IPS DF 6.9 (cell line): Measurements from ENCODE around the gene TMEM123.

ENCODE experiments used
- DNase-seq: peaks from one replicate; pipeline ENCODE4 v3.0.0-alpha.2; 2013; ENCODE audit warnings: low read depth, low spot score
- H3K27ac ChIP-seq: one replicate; pipeline ENCODE4 v1.5.1; 2013; ENCODE audit warnings: low read length, control low read depth
- H3K27me3 ChIP-seq: 2 replicates; pipeline ENCODE4 v1.6.1; 2013; ENCODE audit warnings: mild to moderate bottlenecking, low read length; ENCODE audit not compliant: control insufficient read depth, insufficient read depth
- H3K36me3 ChIP-seq: 2 replicates; pipeline ENCODE4 v1.6.1; 2013; ENCODE audit warnings: low read length; ENCODE audit not compliant: control insufficient read depth, insufficient read depth
- H3K4me1 ChIP-seq: 2 replicates; pipeline ENCODE4 v1.6.1; 2013; ENCODE audit warnings: low read length; ENCODE audit not compliant: control insufficient read depth, insufficient read depth
- H3K4me3 ChIP-seq: 2 replicates; pipeline ENCODE4 v1.5.1; 2013; ENCODE audit warnings: mild to moderate bottlenecking, low read length
- H3K9me3 ChIP-seq: 2 replicates; pipeline ENCODE4 v1.6.1; 2013; ENCODE audit warnings: low read length, inconsistent platforms; ENCODE audit not compliant: control insufficient read depth, insufficient read depth
- WGBS: extraction: QIAGEN DNeasy Blood & Tissue Kit; methylation state at CpG from one replicate; pipeline ENCODE4 v1.1.7; 2013; ENCODE audit warnings: mixed read lengths, missing lambda C conversion rate; ENCODE audit not compliant: insufficient read length, insufficient coverage; 5-methylcytosine and 5-hydroxymethylcytosine counted together

The TMEM123 gene

GRCh38 chr11:102473543-102473942, 21.0 kb upstream of the TMEM123 start:
- DNase-seq: no peak
- Histone ChIP-seq H3K9me3 (no peaks in the 10 kb centered on the region), H3K4me1 (no peaks in the 10 kb centered on the region), H3K36me3 (no peaks in the 10 kb centered on the region), H3K27ac (no peak overlapping the region), H3K4me3 (no peak overlapping the region), H3K27me3 (no peaks in the 10 kb centered on the region)
- WGBS: no CpG with 5 or more reads among the region's 5 CpGs

DNA sequence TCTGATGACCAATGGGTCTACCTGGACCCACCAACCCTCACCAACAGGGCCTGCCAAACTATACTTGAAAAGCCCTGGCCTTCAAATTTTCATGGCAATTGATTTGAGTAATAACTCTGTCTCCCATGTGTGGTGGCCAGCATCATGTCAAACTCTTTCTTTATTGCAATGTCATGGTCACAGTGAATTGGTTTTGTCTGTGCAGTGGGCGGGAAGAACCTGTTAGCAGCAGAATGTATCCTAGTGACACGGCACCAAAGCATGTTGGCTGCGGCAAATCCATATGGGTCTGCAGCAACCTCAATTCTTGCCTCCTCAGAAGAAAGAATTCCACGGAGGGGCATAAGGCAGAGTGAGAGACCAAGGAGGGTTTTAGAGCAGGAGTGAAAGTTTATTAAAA, 19.6 kb upstream of the TMEM123 start:
- Histone ChIP-seq H3K27ac (no peak overlapping the region), H3K4me1 (no peaks in the 10 kb centered on the region), H3K9me3 (no peaks in the 10 kb centered on the region), H3K4me3 (no peak overlapping the region), H3K27me3 (no peaks in the 10 kb centered on the region), H3K36me3 (no peaks in the 10 kb centered on the region)
- no peak for DNase-seq
- WGBS: no CpG with 5 or more reads among the region's 4 CpGs

DNA sequence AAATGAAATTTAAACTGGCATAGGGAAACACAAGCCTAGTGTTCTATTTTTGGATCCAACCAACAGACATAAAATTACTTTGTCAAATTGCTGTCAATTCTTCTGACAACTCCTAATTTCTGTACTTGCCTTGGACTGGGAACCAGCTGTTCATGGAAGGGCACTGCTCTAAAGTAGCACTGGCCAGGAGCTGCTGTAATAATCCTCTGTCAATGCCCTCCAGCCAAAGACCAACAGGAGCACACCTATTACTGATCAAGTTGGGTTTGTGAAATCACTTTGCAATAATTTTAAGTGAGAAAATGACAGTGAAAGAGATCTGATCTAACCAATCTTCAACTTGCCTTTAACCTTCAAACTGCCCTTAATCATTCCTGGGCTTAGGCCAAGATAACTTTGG, 18.9 kb upstream of the TMEM123 start:
- H3K27me3 ChIP-seq: no peaks in the 10 kb centered on the region
- no peak for DNase-seq
- no peaks in the 10 kb centered on the region for H3K9me3 ChIP-seq
- no peak overlapping the region for H3K4me3 ChIP-seq
- no peaks in the 10 kb centered on the region for H3K4me1 ChIP-seq
- no peaks in the 10 kb centered on the region for H3K36me3 ChIP-seq
- H3K27ac ChIP-seq: no peak overlapping the region

DNA sequence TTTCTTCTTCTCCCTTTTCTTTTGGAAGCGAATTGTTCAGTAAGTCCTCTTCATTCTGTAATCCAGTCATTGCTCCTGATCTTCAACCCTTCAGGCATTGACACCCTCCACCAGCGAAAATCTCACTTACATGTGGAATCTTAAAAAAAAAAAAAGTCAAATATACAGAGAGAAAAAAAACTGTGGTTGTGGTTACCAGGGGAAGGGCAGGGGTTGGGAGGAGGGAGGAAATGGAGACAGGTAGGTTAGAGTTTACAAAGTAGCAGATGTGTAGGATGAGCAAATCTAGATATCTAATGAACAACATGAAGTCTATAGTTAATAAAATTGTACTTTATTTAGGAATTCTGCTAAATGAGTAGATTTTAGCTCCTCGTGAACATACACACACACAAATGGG, 17.7 kb upstream of the TMEM123 start:
- Histone ChIP-seq H3K27ac (no peak overlapping the region), H3K27me3 (no peaks in the 10 kb centered on the region), H3K4me1 (no peaks in the 10 kb centered on the region), H3K36me3 (no peaks in the 10 kb centered on the region), H3K4me3 (no peak overlapping the region), H3K9me3 (no peaks in the 10 kb centered on the region)
- no CpG with 5 or more reads among the region's 3 CpGs for WGBS
- no peak for DNase-seq

- Histone ChIP-seq H3K27me3 (no peaks in the 10 kb centered on the region), H3K4me1 (no peaks in the 10 kb centered on the region), H3K36me3 (no peaks in the 10 kb centered on the region), H3K9me3 (no peaks in the 10 kb centered on the region), H3K27ac (no peak overlapping the region), H3K4me3 (no peak overlapping the region)
- no CpG with 5 or more reads among the region's 8 CpGs for WGBS
- DNase-seq: no peak
Measured at GRCh38 chr11:102469196-102469821, 16.7 kb upstream of the TMEM123 start.

- H3K4me1 ChIP-seq: no peaks in the 10 kb centered on the region
- no peak overlapping the region for H3K4me3 ChIP-seq
- no peak for DNase-seq
- WGBS: no CpG with 5 or more reads among the region's 6 CpGs
- no peaks in the 10 kb centered on the region for H3K9me3 ChIP-seq
- no peak overlapping the region for H3K27ac ChIP-seq
- no peaks in the 10 kb centered on the region for H3K36me3 ChIP-seq
- H3K27me3 ChIP-seq: no peaks in the 10 kb centered on the region
Measured at GRCh38 chr11:102468616-102469195, 16.1 kb upstream of the TMEM123 start.

DNA sequence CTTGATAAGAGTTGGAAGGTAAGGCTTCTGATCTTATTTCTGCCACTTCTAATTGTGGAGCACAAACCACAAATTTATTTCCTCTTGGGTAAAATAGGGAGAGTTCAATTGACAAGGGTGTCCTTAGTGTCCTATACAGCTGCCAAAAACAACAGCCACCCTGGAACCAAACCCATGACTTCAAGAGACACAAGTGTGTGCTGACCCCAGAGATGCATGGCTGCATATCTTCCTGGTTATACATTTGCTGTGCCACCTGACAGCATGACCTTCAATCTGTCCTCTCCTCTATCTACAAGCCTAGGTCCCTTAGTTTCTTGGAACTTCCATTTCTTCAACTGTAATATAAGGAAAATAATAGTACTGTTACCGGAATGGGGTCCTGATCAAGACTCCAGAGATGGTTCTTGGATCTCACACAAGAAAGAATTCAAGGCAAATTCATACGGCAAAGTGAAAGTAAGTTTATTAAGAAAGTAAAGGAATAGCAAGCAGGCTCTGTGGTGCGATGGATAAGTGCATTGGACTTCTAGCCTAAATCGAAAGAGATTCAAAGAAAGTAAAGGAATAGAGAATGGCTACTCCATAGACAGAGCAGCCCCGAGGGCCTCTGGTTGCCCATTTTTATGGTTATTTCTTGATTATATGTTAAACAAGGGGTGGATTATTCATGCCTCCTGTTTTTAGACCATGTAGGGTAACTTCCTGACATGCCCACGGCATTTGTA, 15.5 kb upstream of the TMEM123 start:
- Histone ChIP-seq H3K4me1 (no peaks in the 10 kb centered on the region), H3K4me3 (no peak overlapping the region), H3K9me3 (no peaks in the 10 kb centered on the region), H3K27me3 (no peaks in the 10 kb centered on the region), H3K27ac (no peak overlapping the region), H3K36me3 (no peaks in the 10 kb centered on the region)
- no CpG with 5 or more reads among the region's 6 CpGs for WGBS
- DNase-seq: no peak

- DNase-seq: no peak
- no CpG with 5 or more reads among the region's 4 CpGs for WGBS
- Histone ChIP-seq H3K4me1 (no peaks in the 10 kb centered on the region), H3K4me3 (no peak overlapping the region), H3K27ac (no peak overlapping the region), H3K36me3 (no peaks in the 10 kb centered on the region), H3K9me3 (no peaks in the 10 kb centered on the region), H3K27me3 (no peaks in the 10 kb centered on the region)
Measured at GRCh38 chr11:102467080-102467708, 14.6 kb upstream of the TMEM123 start.

GRCh38 chr11:102465696-102466095, 13.1 kb upstream of the TMEM123 start:
- DNase-seq: no peak
- no peaks in the 10 kb centered on the region for H3K4me1 ChIP-seq
- no peaks in the 10 kb centered on the region for H3K36me3 ChIP-seq
- no peak overlapping the region for H3K27ac ChIP-seq
- H3K9me3 ChIP-seq: no peaks in the 10 kb centered on the region
- no CpG with 5 or more reads among the region's 1 CpG for WGBS
- no peak overlapping the region for H3K4me3 ChIP-seq
- no peaks in the 10 kb centered on the region for H3K27me3 ChIP-seq

DNA sequence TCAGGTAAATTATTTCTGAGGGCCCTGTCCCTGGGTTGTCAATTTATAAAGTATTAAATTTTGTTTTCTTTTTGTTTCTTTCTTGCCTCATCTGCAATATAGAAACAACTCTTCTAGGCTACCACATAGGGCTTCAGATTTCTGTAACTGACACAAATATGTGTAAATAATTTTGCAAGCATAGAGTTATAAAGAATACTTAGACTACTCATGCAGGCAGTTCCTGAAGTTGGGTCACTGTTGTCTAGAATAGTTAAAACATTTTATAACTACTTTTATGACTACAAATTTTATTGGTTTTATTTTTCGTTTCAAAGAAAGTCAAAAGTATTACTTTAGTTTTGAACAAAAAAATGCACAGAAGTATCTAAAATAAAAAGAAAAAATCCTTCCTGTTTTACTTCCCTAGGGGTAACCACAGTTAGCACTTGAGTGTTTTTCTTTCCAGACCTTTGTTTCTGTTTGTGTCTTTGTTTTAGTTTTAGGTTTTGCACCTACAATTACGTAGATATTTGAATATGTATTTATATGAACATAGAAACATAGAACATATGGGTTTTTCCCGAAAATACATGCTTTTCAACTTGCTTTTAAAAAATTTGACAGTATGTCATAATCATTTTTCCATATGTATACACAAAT, 12.4 kb upstream of the TMEM123 start:
- Histone ChIP-seq H3K27me3 (no peaks in the 10 kb centered on the region), H3K4me1 (no peaks in the 10 kb centered on the region), H3K9me3 (no peaks in the 10 kb centered on the region), H3K36me3 (no peaks in the 10 kb centered on the region), H3K27ac (no peak overlapping the region), H3K4me3 (no peak overlapping the region)
- DNase-seq: no peak
- no CpG with 5 or more reads among the region's 3 CpGs for whole genome bisulfite sequencing
